OCI-LY3 (cell line): ENCODE results near the gene SLC13A3.

ENCODE experiments used
- CTCF ChIP-seq: fragments of 200-600, 300-600 bp; sonication (generic); IDR thresholded peaks from 2 replicates; pipeline ENCODE4 v1.5.1; 2014; ENCODE audit warnings: antibody characterized with exemption, low read length, low read depth
- EZH2phosphoT487 ChIP-seq: fragments of 200-600 bp; shearing (Covaris generic); IDR thresholded peaks from 2 replicates; pipeline ENCODE4 v1.6.1; 2018; ENCODE audit warnings: antibody characterized with exemption, mixed run types, low read depth

GRCh38 chr20:46583411-46584214 lies 67.6 kb downstream of the SLC13A3 start:
- TF ChIP-seq CTCF = no peak
- no peak for TF ChIP-seq EZH2phosphoT487
